ENCODE data around the gene GNAS. TPM values are rescaled to one million over a fixed set of nuclear protein-coding genes. Genes with fewer than 3 reads are reported as not detected.

The GNAS gene
- total and polyA plus RNA-seq, 10 of the 15 experiments (the other 5 are each of a cell fraction or from before 2014, with no cell fraction given): 209 to 950 (median 394) TPM

DNA sequence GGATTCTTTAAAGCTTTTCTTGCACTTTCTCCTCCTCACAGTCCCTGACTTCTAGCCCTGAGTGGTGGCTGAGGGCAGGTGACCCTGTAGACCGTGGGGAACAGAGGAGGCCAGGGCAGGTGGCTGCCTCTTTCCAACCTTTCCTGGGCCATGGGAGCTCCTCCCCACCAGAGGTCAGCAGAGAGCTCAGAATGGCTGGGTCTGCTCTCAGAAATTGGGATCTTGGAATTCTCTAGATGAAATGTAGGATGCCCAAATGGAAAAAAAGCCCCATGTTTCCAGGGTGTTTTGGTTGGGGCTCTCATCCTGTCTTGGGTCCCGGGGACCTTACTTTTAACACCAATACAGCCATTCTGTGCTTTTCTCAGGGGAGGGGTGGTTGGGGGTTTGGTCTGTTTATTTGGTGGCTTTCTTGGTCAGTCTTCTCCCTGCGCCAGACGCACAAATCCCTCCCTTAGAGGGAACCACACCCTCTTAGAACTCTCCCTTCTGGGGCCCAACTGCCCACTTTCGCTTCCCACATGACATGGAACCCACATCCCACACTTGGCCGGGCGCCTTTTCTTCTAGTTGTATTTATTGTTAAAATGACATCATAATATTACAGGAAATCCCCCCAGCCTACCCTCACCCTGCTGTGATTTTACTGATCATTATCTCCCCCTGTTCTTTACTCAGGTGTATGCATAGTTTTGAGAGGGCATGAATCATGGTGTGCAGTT lies 17.9 kb downstream of the GNAS start (continued):
- TF ChIP-seq MTA2 (IDR thresholded peaks at IDR 0.05; ENCODE audit: low read depth) (peak; percentile 50), RAD21 (IDR thresholded peaks at IDR 0.05; ENCODE audit: insufficient read depth, low read depth, low read length) (peak; percentile 82), BHLHE40 (IDR thresholded peaks at IDR 0.05; ENCODE audit: borderline replicate concordance in 1 of 2, low read depth in 2 of 2, low read length in 1 of 2) (peak in 1 of 2 experiments; percentile 11; a peak in 1 of 4 replicates), ZNF384 (IDR thresholded peaks at IDR 0.05; ENCODE audit: borderline replicate concordance, low read depth, low read length) (no peak), MYB (IDR thresholded peaks at IDR 0.05; ENCODE audit: borderline replicate concordance, low read depth, low read length) (no peak), MEF2B (IDR thresholded peaks at IDR 0.05; ENCODE audit: partially characterized antibody, poor library complexity, severe bottlenecking) (peak; percentile 55)
- TF ChIP-seq, protein P1, sequence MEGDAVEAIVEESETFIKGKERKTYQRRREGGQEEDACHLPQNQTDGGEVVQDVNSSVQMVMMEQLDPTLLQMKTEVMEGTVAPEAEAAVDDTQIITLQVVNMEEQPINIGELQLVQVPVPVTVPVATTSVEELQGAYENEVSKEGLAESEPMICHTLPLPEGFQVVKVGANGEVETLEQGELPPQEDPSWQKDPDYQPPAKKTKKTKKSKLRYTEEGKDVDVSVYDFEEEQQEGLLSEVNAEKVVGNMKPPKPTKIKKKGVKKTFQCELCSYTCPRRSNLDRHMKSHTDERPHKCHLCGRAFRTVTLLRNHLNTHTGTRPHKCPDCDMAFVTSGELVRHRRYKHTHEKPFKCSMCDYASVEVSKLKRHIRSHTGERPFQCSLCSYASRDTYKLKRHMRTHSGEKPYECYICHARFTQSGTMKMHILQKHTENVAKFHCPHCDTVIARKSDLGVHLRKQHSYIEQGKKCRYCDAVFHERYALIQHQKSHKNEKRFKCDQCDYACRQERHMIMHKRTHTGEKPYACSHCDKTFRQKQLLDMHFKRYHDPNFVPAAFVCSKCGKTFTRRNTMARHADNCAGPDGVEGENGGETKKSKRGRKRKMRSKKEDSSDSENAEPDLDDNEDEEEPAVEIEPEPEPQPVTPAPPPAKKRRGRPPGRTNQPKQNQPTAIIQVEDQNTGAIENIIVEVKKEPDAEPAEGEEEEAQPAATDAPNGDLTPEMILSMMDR (IDR thresholded peaks at IDR 0.05 in 2 of 3, conservative IDR thresholded peaks at IDR 0.05 in 1 of 3; ENCODE audit: control insufficient read depth in 2 of 3, extremely low read depth in 1 of 3, insufficient read depth in 1 of 3, low read depth in 3 of 3, low read length in 3 of 3): peak; percentile 81 to 87 (median 87)

DNA sequence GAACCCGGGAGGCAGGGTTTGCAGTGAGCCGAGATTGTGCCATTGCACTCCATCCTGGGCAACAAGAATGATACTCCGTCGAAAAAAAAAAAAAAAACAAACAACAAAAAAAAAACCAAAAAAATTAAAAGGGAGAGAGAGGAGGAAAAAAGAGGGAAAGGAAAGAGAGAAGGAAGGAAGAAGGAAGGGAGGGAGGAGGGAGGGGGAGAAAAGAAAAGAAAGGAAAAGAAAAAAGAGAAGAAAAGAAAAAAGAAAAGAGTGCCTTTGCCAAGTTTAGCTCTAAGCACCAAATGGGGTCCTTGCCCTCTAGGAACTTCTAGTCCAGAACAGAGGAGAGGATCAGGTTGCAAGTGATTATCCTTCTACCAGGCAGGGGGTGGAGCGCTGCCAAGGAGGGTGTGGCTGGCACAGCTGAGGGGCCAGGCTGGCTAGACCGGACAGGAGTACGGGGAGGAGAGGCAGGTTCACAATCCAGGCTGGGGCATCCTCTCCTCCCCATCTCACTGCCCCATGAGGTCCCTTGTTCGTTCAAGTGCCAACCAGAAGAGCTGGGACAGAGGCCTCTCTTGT lies 19.1 kb downstream of the GNAS start:
- Histone ChIP-seq H4K20me1 (ENCODE audit: control insufficient read depth, insufficient read depth) (no peaks in the 10 kb centered on the region), H3K4me3 (no peak overlapping the region), H3K4me2 (ENCODE audit: control insufficient read depth, insufficient read depth) (no peak overlapping the region), H3K4me1 (ENCODE audit: control insufficient read depth, insufficient read depth, low read length) (peaks cover 10% of the 10 kb centered on the region), H3K36me3 (ENCODE audit: control insufficient read depth in 2 of 2, insufficient read depth in 2 of 2, low read length in 1 of 2) (no peaks in the 10 kb centered on the region), H3K27ac (ENCODE audit: control insufficient read depth, insufficient read depth) (no peak overlapping the region), H3K27me3 (replicated peaks in 1 of 2; ENCODE audit: control insufficient read depth in 2 of 2, insufficient read depth in 2 of 2, low read length in 1 of 2) (no peaks in the 10 kb centered on the region), H3K79me2 (ENCODE audit: control insufficient read depth, insufficient read depth, low read length) (no peaks in the 10 kb centered on the region), H3K9me3 (replicated peaks; ENCODE audit: control insufficient read depth, insufficient read depth, low read length) (no peaks in the 10 kb centered on the region), H3K9ac (ENCODE audit: control insufficient read depth, insufficient read depth, low read length) (no peak overlapping the region), H2AFZ (ENCODE audit: control insufficient read depth, low read depth, low read length) (no peak overlapping the region)
- no peak for DNase-seq (ENCODE audit: low read depth, low spot score)
- no peak for ATAC-seq
- CTCF ChIA-PET: interaction anchor here (0.7 to 3.6 kb wide), 6 partner anchors 9 to 1242 kb away, joined by 3 to 19 read pairs (median 4); no protein-coding TSS in a partner anchor
- RAD21 ChIA-PET (ENCODE audit: unreplicated experiment): interaction anchor here (0.6 to 0.7 kb wide), 2 partner anchors 15 to 342 kb away, joined by 3 read pairs; no protein-coding TSS in a partner anchor
- SMC1A ChIA-PET (ENCODE audit: uncharacterized antibody, unreplicated experiment): interaction anchor here (0.7 to 3.0 kb wide), 2 partner anchors 37 to 336 kb away, joined by 3 to 19 read pairs; no protein-coding TSS in a partner anchor
- in situ Hi-C loops (cut with MboI) (loop anchor here (5.0 kb wide), 1 partner anchor 336 kb away; no protein-coding TSS in a partner anchor), intact Hi-C loops (cut with micrococcal nuclease; ENCODE audit: unreplicated experiment) (loop anchor here (2.0 to 5.0 kb wide), 2 partner anchors 15 to 111 kb away; partner anchors contain the start of gene NELFCD)
- POLR2A ChIA-PET: interaction anchor here (0.7 kb wide), 1 partner anchor 379 kb away, joined by 9 read pairs; no protein-coding TSS in a partner anchor
- TF ChIP-seq FOXK2 (IDR thresholded peaks at IDR 0.05): 0 out of 2 replicates have a peak, but pooled peaks have one; percentile 20
- no peak for TF ChIP-seq HCFC1 (IDR thresholded peaks at IDR 0.05; ENCODE audit: low read length)
- TF ChIP-seq, protein P2, sequence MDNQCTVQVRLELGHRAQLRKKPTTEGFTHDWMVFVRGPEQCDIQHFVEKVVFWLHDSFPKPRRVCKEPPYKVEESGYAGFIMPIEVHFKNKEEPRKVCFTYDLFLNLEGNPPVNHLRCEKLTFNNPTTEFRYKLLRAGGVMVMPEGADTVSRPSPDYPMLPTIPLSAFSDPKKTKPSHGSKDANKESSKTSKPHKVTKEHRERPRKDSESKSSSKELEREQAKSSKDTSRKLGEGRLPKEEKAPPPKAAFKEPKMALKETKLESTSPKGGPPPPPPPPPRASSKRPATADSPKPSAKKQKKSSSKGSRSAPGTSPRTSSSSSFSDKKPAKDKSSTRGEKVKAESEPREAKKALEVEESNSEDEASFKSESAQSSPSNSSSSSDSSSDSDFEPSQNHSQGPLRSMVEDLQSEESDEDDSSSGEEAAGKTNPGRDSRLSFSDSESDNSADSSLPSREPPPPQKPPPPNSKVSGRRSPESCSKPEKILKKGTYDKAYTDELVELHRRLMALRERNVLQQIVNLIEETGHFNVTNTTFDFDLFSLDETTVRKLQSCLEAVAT (IDR thresholded peaks at IDR 0.05): no peak
- TF ChIP-seq MTA2 (IDR thresholded peaks at IDR 0.05; ENCODE audit: low read depth): no peak
- no peak for FAIRE-seq
- no TSS peak for BruUV-seq (replicated peaks)
- WGBS (ENCODE audit: insufficient coverage, insufficient replicate concordance, low lambda C conversion rate, missing lambda C conversion rate): 73% methylated on average over 8 of the region's 8 CpGs
